Sigmoid colon (tissue), 7 donors: ENCODE results near the gene NLGN1. TPM values are rescaled to one million over a fixed set of nuclear protein-coding genes. Genes with fewer than 3 reads are reported as not detected.

Source experiments
- DNase-seq: peaks from one replicate; pipeline ENCODE4 v3.0.0-alpha.2; 2019
- H3K27ac ChIP-seq, 4 donors: fragments of 200-600 bp; sonication (generic); one replicate each; pipeline ENCODE4 v1.5.1; 2016 to 2019; ENCODE audit warnings: mild to moderate bottlenecking in 1 of 4
- H3K27me3 ChIP-seq, 3 donors: fragments of 200-600 bp; sonication (generic); one replicate each; pipeline ENCODE4 v1.5.1; 2019; ENCODE audit warnings: mild to moderate bottlenecking in 1 of 3
- H3K36me3 ChIP-seq, 4 donors: fragments of 200-600 bp; sonication (generic); one replicate each; pipeline ENCODE4 v1.5.1; 2016 to 2019
- H3K4me1 ChIP-seq, 4 donors: fragments of 200-600 bp; sonication (generic); one replicate each; pipeline ENCODE4 v1.5.1; 2017 to 2019
- H3K4me3 ChIP-seq, 4 donors: fragments of 200-600 bp; sonication (generic); one replicate each; pipeline ENCODE4 v1.5.1; 2017 to 2019; ENCODE audit warnings: mild to moderate bottlenecking in 2 of 4, moderate library complexity in 1 of 4
- H3K9me3 ChIP-seq, 4 donors: fragments of 200-600 bp in 3 of 4; sonication (generic) in 3 of 4; one replicate each; pipeline versions ENCODE4 v1.5.1 to v1.6.1; 2013 to 2019
- EP300 ChIP-seq, 4 donors: sonication (generic); formaldehyde crosslinking; IDR thresholded peaks; one replicate each; pipeline ENCODE4 v1.6.1; 2017; ENCODE audit warnings: antibody characterized with exemption in 4 of 4
- POLR2A ChIP-seq, 2 donors: fragments of 450-650 bp; IDR thresholded peaks; one replicate each; pipeline ENCODE4 v1.6.1; 2016; ENCODE audit warnings: antibody characterized with exemption in 2 of 2, mild to moderate bottlenecking in 2 of 2, moderate library complexity in 2 of 2
- POLR2AphosphoS5 ChIP-seq, 4 donors: sonication (generic); formaldehyde crosslinking; IDR thresholded peaks; one replicate each; pipeline ENCODE4 v1.6.1; 2017; ENCODE audit warnings: antibody characterized with exemption in 4 of 4
- WGBS, 2 donors: extraction: QIAGEN DNeasy Blood & Tissue Kit; methylation state at CpG; one replicate each; pipeline ENCODE4 v1.1.7; 2013; 5-methylcytosine and 5-hydroxymethylcytosine counted together
- intact Hi-C: fragments of 100-400 bp; cut with DNase I; formaldehyde crosslinking; loops from one replicate; pipeline ENCODE4 v1.15.1; 2023
- polyA plus RNA-seq, 3 donors: library from polyadenylated mRNA; stranded (reverse); fragments of 200-250 nt; gene quantifications; one replicate each; pipeline ENCODE4 v1.2.3, GENCODE V29; 2013
- total RNA-seq, 4 donors: library from RNA; depleted of rRNA; stranded (reverse); fragments of >200 nt; gene quantifications; one replicate each; pipeline ENCODE4 v1.1.0, GENCODE V29; 2016
- TF ChIP-seq, protein P1 (sequence below), 4 experiments: fragments of 450-650 bp in 3 of 4; fragments of 200-600 bp in 1 of 4; IDR thresholded peaks; one replicate each; pipeline ENCODE4 v1.5.1; 2016 to 2019; ENCODE audit warnings: antibody characterized with exemption in 4 of 4, mild to moderate bottlenecking in 3 of 4, moderate library complexity in 2 of 4
- donor health status: healthy with polysubstance abuse.
- donor health status: Bipolar disorder and iron deficiency.
- donor health status: healthy.

NLGN1 gene
- total and polyA plus RNA-seq, 7 donors = under 0.01 to 33.5 (median 28.3) TPM; not detected in 1

DNA sequence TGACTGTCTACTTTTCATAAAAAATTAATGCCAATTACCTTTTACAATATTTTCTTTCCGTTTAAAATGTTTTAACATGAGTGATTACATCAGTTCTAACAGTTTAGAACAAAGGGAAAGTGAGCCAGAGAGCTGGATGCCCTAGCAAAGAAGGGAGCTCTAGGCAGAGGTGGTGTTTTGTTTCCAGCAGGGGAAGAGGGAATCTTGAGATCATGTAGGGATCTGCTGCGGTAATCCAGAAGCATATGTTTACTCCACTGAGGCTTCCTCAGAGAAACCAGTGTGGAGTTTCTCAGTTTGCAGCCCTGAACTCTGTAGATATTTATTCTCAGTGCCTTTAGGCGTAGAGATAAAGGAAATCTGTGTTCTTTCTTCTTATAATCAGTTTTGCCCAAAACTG is 399.3 kb downstream of the NLGN1 start:
- H3K36me3 ChIP-seq = no peaks in the 10 kb centered on the region

DNA sequence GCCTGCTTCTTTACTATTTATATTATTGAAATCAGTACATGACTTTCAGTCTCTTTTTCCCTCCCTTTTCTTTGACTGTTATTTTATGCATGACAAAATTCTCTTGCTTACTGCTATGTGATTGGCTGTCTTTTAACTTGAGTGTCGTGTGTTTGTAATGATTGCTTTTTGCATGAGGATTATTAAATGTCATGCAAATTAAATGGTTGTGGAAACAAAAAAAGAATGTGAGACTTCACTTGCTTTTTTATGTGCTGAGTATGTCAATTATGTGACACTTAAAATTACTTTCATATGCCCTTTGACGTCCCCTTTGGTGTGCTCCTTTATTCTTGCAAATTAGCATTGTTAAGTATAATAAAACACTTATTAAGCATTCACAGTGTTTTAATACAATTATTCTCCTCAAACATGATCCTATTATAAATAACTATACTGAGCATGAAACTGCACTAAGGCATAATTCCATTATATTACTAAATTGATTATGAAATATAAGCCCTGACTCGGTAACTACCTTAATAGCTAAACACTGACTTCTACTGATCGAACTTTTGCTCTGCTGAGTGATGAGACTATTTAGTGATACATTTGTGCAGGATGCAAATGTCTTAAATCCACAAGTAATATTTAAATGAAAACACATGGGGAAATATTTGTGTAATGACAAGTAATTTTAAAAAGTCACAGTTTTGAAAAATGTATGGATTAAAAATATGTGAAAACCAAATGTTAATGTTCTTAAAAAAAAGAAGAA is 401.7 kb downstream of the NLGN1 start:
- Histone ChIP-seq H3K4me3 (no peak overlapping the region), H3K36me3 (no peaks in the 10 kb centered on the region), H3K4me1 (no peaks in the 10 kb centered on the region), H3K27ac (no peak overlapping the region), H3K9me3 (no peaks in the 10 kb centered on the region), H3K27me3 (no peaks in the 10 kb centered on the region)
- intact Hi-C loops = no loop called here
- TF ChIP-seq POLR2A (IDR thresholded peaks at IDR 0.05) (no peak), POLR2AphosphoS5 (IDR thresholded peaks at IDR 0.05) (no peak)
- no peak for DNase-seq
- 64 to 81% methylated on average over 4 of the region's 4 CpGs for WGBS, 2 donors

More for the DNA sequence above, 399.3 kb downstream of the NLGN1 start:
- DNase-seq = no peak
- no peak overlapping the region for H3K4me3 ChIP-seq
- intact Hi-C loops = no loop called here
- WGBS, 2 donors = 53 to 74% methylated on average over 3 of the region's 3 CpGs
- H3K27ac ChIP-seq = no peak overlapping the region
- no peaks in the 10 kb centered on the region for H3K4me1 ChIP-seq
- TF ChIP-seq POLR2AphosphoS5 (IDR thresholded peaks at IDR 0.05) = no peak
- TF ChIP-seq, protein P1, sequence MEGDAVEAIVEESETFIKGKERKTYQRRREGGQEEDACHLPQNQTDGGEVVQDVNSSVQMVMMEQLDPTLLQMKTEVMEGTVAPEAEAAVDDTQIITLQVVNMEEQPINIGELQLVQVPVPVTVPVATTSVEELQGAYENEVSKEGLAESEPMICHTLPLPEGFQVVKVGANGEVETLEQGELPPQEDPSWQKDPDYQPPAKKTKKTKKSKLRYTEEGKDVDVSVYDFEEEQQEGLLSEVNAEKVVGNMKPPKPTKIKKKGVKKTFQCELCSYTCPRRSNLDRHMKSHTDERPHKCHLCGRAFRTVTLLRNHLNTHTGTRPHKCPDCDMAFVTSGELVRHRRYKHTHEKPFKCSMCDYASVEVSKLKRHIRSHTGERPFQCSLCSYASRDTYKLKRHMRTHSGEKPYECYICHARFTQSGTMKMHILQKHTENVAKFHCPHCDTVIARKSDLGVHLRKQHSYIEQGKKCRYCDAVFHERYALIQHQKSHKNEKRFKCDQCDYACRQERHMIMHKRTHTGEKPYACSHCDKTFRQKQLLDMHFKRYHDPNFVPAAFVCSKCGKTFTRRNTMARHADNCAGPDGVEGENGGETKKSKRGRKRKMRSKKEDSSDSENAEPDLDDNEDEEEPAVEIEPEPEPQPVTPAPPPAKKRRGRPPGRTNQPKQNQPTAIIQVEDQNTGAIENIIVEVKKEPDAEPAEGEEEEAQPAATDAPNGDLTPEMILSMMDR (IDR thresholded peaks at IDR 0.05) = no peak
- no peak for TF ChIP-seq POLR2A (IDR thresholded peaks at IDR 0.05)
- no peak for TF ChIP-seq EP300 (IDR thresholded peaks at IDR 0.05)
- no peaks in the 10 kb centered on the region for H3K27me3 ChIP-seq
- H3K9me3 ChIP-seq = no peaks in the 10 kb centered on the region

- Histone ChIP-seq H3K36me3 (no peaks in the 10 kb centered on the region), H3K9me3 (no peaks in the 10 kb centered on the region), H3K4me1 (no peaks in the 10 kb centered on the region), H3K27ac (no peak overlapping the region), H3K27me3 (no peaks in the 10 kb centered on the region), H3K4me3 (no peak overlapping the region)
- intact Hi-C loops = no loop called here
- 57 to 78% methylated on average over 2 of the region's 2 CpGs for WGBS, 2 donors
- TF ChIP-seq POLR2AphosphoS5 (IDR thresholded peaks at IDR 0.05) (no peak), POLR2A (IDR thresholded peaks at IDR 0.05) (no peak), EP300 (IDR thresholded peaks at IDR 0.05) (no peak)
- TF ChIP-seq, protein P1 (IDR thresholded peaks at IDR 0.05) = no peak
- no peak for DNase-seq
These were observed 402.6 kb downstream of the NLGN1 start for GRCh38 chr3:173800154-173800553.

- Histone ChIP-seq H3K4me1 (no peaks in the 10 kb centered on the region), H3K27me3 (no peaks in the 10 kb centered on the region), H3K36me3 (no peaks in the 10 kb centered on the region), H3K9me3 (no peaks in the 10 kb centered on the region), H3K4me3 (no peak overlapping the region), H3K27ac (no peak overlapping the region)
- no peak for DNase-seq
- intact Hi-C loops = no loop called here
- TF ChIP-seq POLR2A (IDR thresholded peaks at IDR 0.05) (no peak), EP300 (IDR thresholded peaks at IDR 0.05) (no peak), POLR2AphosphoS5 (IDR thresholded peaks at IDR 0.05) (no peak)
- TF ChIP-seq, protein P1 (IDR thresholded peaks at IDR 0.05) = no peak
- 87 to 92% methylated on average over 3 of the region's 3 CpGs for WGBS, 2 donors
These were observed 417.3 kb downstream of the NLGN1 start for GRCh38 chr3:173814809-173815208.

DNA sequence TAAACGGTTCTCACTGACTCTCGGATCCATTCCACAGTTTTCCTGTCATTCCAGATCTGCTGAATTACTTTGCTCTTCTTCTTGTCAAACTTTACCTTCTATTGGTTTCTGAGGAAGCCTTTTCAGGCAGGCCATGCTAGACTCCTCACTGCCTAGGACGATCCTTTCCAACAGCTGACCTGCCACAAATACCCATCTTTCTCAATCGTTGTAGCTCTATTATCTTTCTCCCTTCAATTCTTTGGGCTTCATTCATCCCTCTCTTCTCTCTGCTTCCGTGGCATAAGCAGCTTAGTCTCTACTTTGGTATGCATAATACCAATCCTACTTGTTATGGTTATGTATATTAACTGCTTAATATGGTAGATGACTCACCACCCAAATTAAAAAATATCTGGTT is 421.8 kb downstream of the NLGN1 start:
- Histone ChIP-seq H3K36me3 (no peaks in the 10 kb centered on the region), H3K9me3 (no peaks in the 10 kb centered on the region), H3K27ac (no peak overlapping the region), H3K4me1 (no peaks in the 10 kb centered on the region), H3K27me3 (no peaks in the 10 kb centered on the region), H3K4me3 (no peak overlapping the region)
- TF ChIP-seq POLR2A (IDR thresholded peaks at IDR 0.05) (no peak), POLR2AphosphoS5 (IDR thresholded peaks at IDR 0.05) (no peak), EP300 (IDR thresholded peaks at IDR 0.05) (no peak)
- TF ChIP-seq, protein P1 (IDR thresholded peaks at IDR 0.05) = no peak
- DNase-seq = no peak
- intact Hi-C loops = no loop called here
- 74 to 80% methylated on average over 5 of the region's 5 CpGs for WGBS, 2 donors
